HG03280 (cell line): ENCODE measurements around the gene GCSAM.

Experiments
- ATAC-seq: cut with Tn5 transposase; IDR thresholded peaks from one replicate; pipeline ENCODE4 v1.9.1; 2021; ENCODE audit warnings: mild to moderate bottlenecking, moderate library complexity; ENCODE audit not compliant: unreplicated experiment

The GCSAM gene

GRCh38 chr3:112109322-112109721, 23.7 kb downstream of the GCSAM start:
- no peak for ATAC-seq

GRCh38 chr3:112104774-112105173, 28.3 kb downstream of the GCSAM start:
- ATAC-seq, result no peak

- no peak for ATAC-seq
Measured at GRCh38 chr3:112101916-112102315, 31.1 kb downstream of the GCSAM start.

GRCh38 chr3:112097378-112097777, 35.7 kb downstream of the GCSAM start:
- ATAC-seq, result no peak

GRCh38 chr3:112096176-112096575, 36.9 kb downstream of the GCSAM start:
- no peak for ATAC-seq

GRCh38 chr3:112095731-112096130, 37.3 kb downstream of the GCSAM start:
- no peak for ATAC-seq

- no peak for ATAC-seq
Measured at GRCh38 chr3:112093180-112093522, 39.9 kb downstream of the GCSAM start.

GRCh38 chr3:112092496-112093179, 40.4 kb downstream of the GCSAM start:
- ATAC-seq, result no peak

GRCh38 chr3:112090887-112091586, 42.0 kb downstream of the GCSAM start:
- no peak for ATAC-seq

- ATAC-seq, result no peak
Measured at GRCh38 chr3:112089956-112090886, 42.8 kb downstream of the GCSAM start.

GRCh38 chr3:112088944-112089343, 44.1 kb downstream of the GCSAM start:
- ATAC-seq, result no peak

GRCh38 chr3:112087746-112088145, 45.3 kb downstream of the GCSAM start:
- ATAC-seq, result no peak

- ATAC-seq, result no peak
Measured at GRCh38 chr3:112086875-112087524, 46.0 kb downstream of the GCSAM start.

GRCh38 chr3:112086076-112086854, 46.8 kb downstream of the GCSAM start, which contains the start of gene C3orf52:
TSS of gene C3orf52 (plus strand) at chr3:112086389. CDS start at chr3:112086408, 19 bp downstream.
- peak; percentile 82 for ATAC-seq

GRCh38 chr3:112085735-112086075, 47.3 kb downstream of the GCSAM start:
- no peak for ATAC-seq

GRCh38 chr3:112084980-112085705, 47.9 kb downstream of the GCSAM start:
- no peak for ATAC-seq

- no peak for ATAC-seq
Measured at GRCh38 chr3:112083239-112083638, 49.8 kb downstream of the GCSAM start.

GRCh38 chr3:112078125-112079083, 54.6 kb downstream of the GCSAM start:
- no peak for ATAC-seq
